Gastroesophageal sphincter (tissue), 3 donors: Measurements from ENCODE around the gene DCBLD1.
"Not testable (repeated sequence)": the region's sequence is repeated elsewhere in the genome, so short reads cannot be mapped to it uniquely, and the experiment has no call there.

Experiments used
- CTCF ChIP-seq, 4 experiments: fragments of 200-600 bp in 2 of 4; fragments of 450-650 bp in 2 of 4; sonication (generic) in 1 of 4; IDR thresholded peaks; one replicate each; pipeline ENCODE4 v1.5.1; 2017 to 2019; ENCODE audit warnings: antibody characterized with exemption in 4 of 4, mild to moderate bottlenecking in 2 of 4, moderate library complexity in 2 of 4
- POLR2A ChIP-seq, 2 donors: fragments of 450-650 bp; IDR thresholded peaks; one replicate each; pipeline ENCODE4 v1.6.1; 2017; ENCODE audit warnings: antibody characterized with exemption in 2 of 2, mild to moderate bottlenecking in 2 of 2, moderate library complexity in 1 of 2

DNA sequence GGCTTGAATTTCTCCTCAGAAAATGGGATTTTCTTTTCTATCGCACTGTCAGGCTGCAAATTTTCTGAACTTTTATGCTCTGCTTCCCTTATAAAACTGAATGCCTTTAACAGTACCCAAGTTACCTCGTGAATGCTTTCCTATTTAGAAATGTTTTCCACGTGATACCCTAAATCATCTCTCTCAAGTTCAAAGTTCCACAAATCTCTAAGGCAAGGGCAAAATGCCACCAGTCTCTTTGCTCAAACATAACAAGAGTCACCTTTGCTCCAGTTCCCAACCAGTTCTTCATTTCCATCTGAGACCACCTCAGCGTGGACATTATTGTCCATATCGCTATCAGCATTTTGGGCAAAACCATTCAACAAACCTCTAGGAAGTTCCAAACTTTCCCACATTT lies 35.5 kb downstream of the DCBLD1 start:
- TF ChIP-seq CTCF, POLR2A (IDR thresholded peaks at IDR 0.05): not testable (repeated sequence)
